ENCODE measurements around the gene PLXNA4. TPM values are rescaled to one million over a fixed set of nuclear protein-coding genes. Genes with fewer than 3 reads are reported as not detected.

PLXNA4 gene
- total RNA-seq, 1 donor from 2014 or later, result 5.8 TPM

GRCh38 chr7:132562690-132563089, 13.6 kb downstream of the PLXNA4 start:
- no peak for DNase-seq (ENCODE audit: low spot score)

- DNase-seq (ENCODE audit: low spot score), result no peak
Observed at GRCh38 chr7:132561763-132562162, 14.5 kb downstream of the PLXNA4 start.

GRCh38 chr7:132560825-132561529, 15.3 kb downstream of the PLXNA4 start:
- no peak for DNase-seq (ENCODE audit: low spot score)

GRCh38 chr7:132560105-132560504, 16.2 kb downstream of the PLXNA4 start:
- DNase-seq (ENCODE audit: low spot score), result no peak

GRCh38 chr7:132558815-132559214, 17.5 kb downstream of the PLXNA4 start:
- DNase-seq (ENCODE audit: low spot score), result no peak

- DNase-seq (ENCODE audit: low spot score), result no peak
Observed at GRCh38 chr7:132557489-132558044, 18.7 kb downstream of the PLXNA4 start.

GRCh38 chr7:132554446-132554845, 21.8 kb downstream of the PLXNA4 start:
- no peak for DNase-seq (ENCODE audit: low spot score)

GRCh38 chr7:132553031-132553430, 23.2 kb downstream of the PLXNA4 start:
- no peak for DNase-seq (ENCODE audit: low spot score)

GRCh38 chr7:132551886-132552285, 24.4 kb downstream of the PLXNA4 start:
- DNase-seq (ENCODE audit: low spot score), result no peak

- no peak for DNase-seq (ENCODE audit: low spot score)
Observed at GRCh38 chr7:132551439-132551838, 24.8 kb downstream of the PLXNA4 start.

- DNase-seq (ENCODE audit: low spot score), result no peak
Observed at GRCh38 chr7:132548489-132549078, 27.7 kb downstream of the PLXNA4 start.

- DNase-seq (ENCODE audit: low spot score), result no peak
Observed at GRCh38 chr7:132547821-132548220, 28.4 kb downstream of the PLXNA4 start.

GRCh38 chr7:132546366-132547127, 29.7 kb downstream of the PLXNA4 start:
- no peak for DNase-seq (ENCODE audit: low spot score)

GRCh38 chr7:132545756-132546155, 30.5 kb downstream of the PLXNA4 start:
- DNase-seq (ENCODE audit: low spot score), result no peak

GRCh38 chr7:132544999-132545398, 31.3 kb downstream of the PLXNA4 start:
- DNase-seq (ENCODE audit: low spot score), result no peak

- no peak for DNase-seq (ENCODE audit: low spot score)
Observed at GRCh38 chr7:132544025-132544424, 32.2 kb downstream of the PLXNA4 start.

- no peak for DNase-seq (ENCODE audit: low spot score)
Observed at GRCh38 chr7:132542895-132543294, 33.4 kb downstream of the PLXNA4 start.

- DNase-seq (ENCODE audit: low spot score), result no peak
Observed at GRCh38 chr7:132541656-132542055, 34.6 kb downstream of the PLXNA4 start.

- no peak for DNase-seq (ENCODE audit: low spot score)
Observed at GRCh38 chr7:132537456-132538145, 38.7 kb downstream of the PLXNA4 start.

GRCh38 chr7:132536654-132537395, 39.4 kb downstream of the PLXNA4 start:
- DNase-seq (ENCODE audit: low spot score), result no peak

GRCh38 chr7:132533916-132534315, 42.4 kb downstream of the PLXNA4 start:
- no peak for DNase-seq (ENCODE audit: low spot score)
